Measurements from ENCODE around the gene CYB5RL. TPM values are rescaled to one million over a fixed set of nuclear protein-coding genes. Genes with fewer than 3 reads are reported as not detected.

Gene CYB5RL, protein sequence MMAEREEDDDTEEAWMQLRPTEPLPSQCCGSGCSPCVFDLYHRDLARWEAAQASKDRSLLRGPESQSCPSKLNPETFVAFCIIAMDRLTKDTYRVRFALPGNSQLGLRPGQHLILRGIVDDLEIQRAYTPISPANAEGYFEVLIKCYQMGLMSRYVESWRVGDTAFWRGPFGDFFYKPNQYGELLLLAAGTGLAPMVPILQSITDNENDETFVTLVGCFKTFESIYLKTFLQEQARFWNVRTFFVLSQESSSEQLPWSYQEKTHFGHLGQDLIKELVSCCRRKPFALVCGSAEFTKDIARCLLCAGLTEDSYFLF
- 2.3 and 3.5 TPM in 2 replicates for total RNA-seq

DNA sequence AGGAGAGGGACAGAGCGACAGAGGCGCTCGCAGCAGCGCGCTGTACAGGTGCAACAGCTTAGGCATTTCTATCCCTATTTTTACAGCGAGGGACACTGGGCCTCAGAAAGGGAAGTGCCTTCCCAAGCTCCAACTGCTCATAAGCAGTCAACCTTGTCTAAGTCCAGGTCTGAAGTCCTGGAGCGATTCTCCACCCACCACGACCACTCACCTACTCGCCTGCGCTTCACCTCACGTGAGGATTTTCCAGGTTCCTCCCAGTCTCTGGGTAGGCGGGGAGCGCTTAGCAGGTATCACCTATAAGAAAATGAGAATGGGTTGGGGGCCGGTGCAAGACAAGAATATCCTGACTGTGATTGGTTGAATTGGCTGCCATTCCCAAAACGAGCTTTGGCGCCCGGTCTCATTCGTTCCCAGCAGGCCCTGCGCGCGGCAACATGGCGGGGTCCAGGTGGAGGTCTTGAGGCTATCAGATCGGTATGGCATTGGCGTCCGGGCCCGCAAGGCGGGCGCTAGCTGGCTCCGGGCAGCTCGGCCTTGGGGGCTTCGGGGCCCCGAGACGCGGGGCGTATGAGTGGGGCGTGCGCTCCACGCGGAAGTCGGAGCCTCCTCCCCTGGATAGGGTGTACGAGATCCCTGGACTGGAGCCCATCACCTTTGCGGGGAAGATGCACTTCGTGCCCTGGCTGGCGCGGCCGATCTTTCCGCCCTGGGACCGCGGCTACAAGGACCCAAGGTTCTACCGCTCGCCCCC lies at the start of gene CYB5RL, which contains the start of gene MRPL37:
TSS of gene CYB5RL (minus strand) at position 266 of the 754 bp plus-strand sequence. CDS start 4,414 bp downstream, outside the sequence.
TSS of gene MRPL37 (plus strand) at position 403 of the 754 bp plus-strand sequence. CDS start at position 480, 77 bp downstream.

DNA sequence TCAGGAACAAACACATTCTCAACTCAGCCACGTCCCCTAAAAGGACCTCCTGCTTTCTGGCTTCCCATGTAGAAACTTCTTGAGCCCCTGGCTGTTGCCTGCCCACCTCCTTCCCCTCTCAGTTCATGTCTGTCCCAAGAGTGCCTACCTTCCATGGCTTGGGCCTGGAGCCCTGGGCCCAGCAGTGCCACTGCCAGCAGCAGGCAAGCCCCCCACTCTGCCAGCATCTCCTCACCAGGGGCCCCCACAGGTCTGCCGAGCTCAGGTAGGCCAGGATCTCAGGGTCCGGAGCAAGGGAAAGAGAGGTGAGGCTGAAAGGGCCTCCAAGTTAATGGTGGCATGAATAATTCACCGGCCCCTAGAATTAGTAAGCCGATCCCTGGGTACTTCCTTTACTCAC lies 47.1 kb downstream of the CYB5RL start, which contains the start of gene CDCP2:
TSS of gene CDCP2 (minus strand) at position 305 of the 400 bp plus-strand sequence. CDS start at position 227, 78 bp downstream.

Other genes with a start within 250 kb of the CYB5RL start
- gene LDLRAD1, start 181.8 kb downstream of the CYB5RL start, total RNA-seq, result not detected in 2 replicates
- gene TMEM59, start 146.8 kb downstream of the CYB5RL start, total RNA-seq, result 239 and 262 TPM in 2 replicates
- gene TCEANC2, start 146.4 kb downstream of the CYB5RL start, total RNA-seq, result 2.3 and 6.6 TPM in 2 replicates
- gene CDCP2, start 47.0 kb downstream of the CYB5RL start, total RNA-seq, result not detected in 2 replicates
- 144 and 153 TPM in 2 replicates for gene MRPL37, start 137 bp upstream of the CYB5RL start, total RNA-seq
- gene SSBP3, start 206.4 kb upstream of the CYB5RL start, total RNA-seq, result 12.4 and 21.6 TPM in 2 replicates